Mucosa of descending colon (tissue), 3 donors: ENCODE results near the gene DOC2B. TPM values are rescaled to one million over a fixed set of nuclear protein-coding genes. Genes with fewer than 3 reads are reported as not detected.
"Not testable (repeated sequence)": the region's sequence is repeated elsewhere in the genome, so short reads cannot be mapped to it uniquely, and the experiment has no call there.

Experiments used
- ATAC-seq: fragments of 200-7000 bp; cut with Tn5 transposase; one replicate; pipeline ENCODE4 v1.9.1; 2020; ENCODE audit warnings: mild to moderate bottlenecking, moderate library complexity
- DNase-seq, 3 donors: peaks; one replicate each; pipeline ENCODE4 v3.0.0-alpha.2; 2020
- H3K36me3 ChIP-seq: fragments of 200-600 bp; one replicate; pipeline ENCODE4 v1.8.0; 2021; ENCODE audit warnings: low read depth, mild to moderate bottlenecking
- H3K4me1 ChIP-seq: fragments of 200-600 bp; one replicate; pipeline ENCODE4 v1.8.0; 2021; ENCODE audit warnings: low read depth, mild to moderate bottlenecking
- H3K4me3 ChIP-seq: fragments of 200-600 bp; one replicate; pipeline ENCODE4 v1.8.0; 2021; ENCODE audit warnings: mild to moderate bottlenecking
- H3K9me3 ChIP-seq: fragments of 200-600 bp; one replicate; pipeline ENCODE4 v1.8.0; 2021; ENCODE audit warnings: mild to moderate bottlenecking
- intact Hi-C, 2 donors: fragments of 100-400 bp; cut with DNase I in 1 of 2; cut with micrococcal nuclease in 1 of 2; formaldehyde crosslinking; loops; one replicate each; pipeline versions ENCODE4 v1.11.0 to v1.11.1; 2022; cut with DNase I, micrococcal nuclease
- total RNA-seq, 3 donors: library from RNA; stranded (reverse); fragmentation: NEBNext Ultra II Directional in 2 of 3; extraction: Animal tissue kit (Norgen Biotek cat#: 25700) in 2 of 3; gene quantifications; one replicate each; pipeline versions ENCODE4 v1.2.1 to v1.2.4, GENCODE V29; 2021 to 2023
- TF ChIP-seq, protein P1 (sequence below): fragments of 200-600 bp; IDR thresholded peaks from one replicate; pipeline ENCODE4 v1.8.0; 2022; ENCODE audit warnings: antibody characterized with exemption, mild to moderate bottlenecking
- donor health status: DM: no; HTN: no; CAD: no; lungs with moderate emphysema.
- donor health status: DM: no; HTN: no; CAD: no.
- donor health status: DM: no; HTN: yes; CAD: no.

DOC2B gene
- total RNA-seq, 3 donors from 2014 or later, result 3.2 to 6.7 (median 4.0) TPM

DNA sequence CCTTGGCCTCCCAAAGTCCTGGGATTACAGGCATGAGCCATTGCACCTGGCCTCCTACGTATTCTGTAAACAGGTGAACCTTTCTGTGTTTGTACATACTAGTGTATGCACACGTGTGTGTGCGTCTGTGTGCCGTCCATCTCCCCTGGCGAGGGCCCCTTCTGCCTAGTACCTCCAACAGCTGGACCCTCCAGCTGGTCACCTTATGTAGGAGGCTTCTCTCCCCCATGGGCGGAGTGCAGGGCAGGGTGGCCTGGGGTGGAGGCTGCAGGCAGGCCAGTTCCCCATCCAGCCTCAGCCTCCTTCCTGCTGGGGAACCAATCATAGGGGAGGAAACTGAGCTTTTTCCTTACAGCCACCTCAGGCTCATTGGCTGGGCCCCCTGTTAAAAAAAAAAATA, 24.4 kb upstream of the DOC2B start:
- DNase-seq (no peak), ATAC-seq (no peak)
- no peaks in the 10 kb centered on the region for H3K9me3 ChIP-seq
- TF ChIP-seq, protein P1, sequence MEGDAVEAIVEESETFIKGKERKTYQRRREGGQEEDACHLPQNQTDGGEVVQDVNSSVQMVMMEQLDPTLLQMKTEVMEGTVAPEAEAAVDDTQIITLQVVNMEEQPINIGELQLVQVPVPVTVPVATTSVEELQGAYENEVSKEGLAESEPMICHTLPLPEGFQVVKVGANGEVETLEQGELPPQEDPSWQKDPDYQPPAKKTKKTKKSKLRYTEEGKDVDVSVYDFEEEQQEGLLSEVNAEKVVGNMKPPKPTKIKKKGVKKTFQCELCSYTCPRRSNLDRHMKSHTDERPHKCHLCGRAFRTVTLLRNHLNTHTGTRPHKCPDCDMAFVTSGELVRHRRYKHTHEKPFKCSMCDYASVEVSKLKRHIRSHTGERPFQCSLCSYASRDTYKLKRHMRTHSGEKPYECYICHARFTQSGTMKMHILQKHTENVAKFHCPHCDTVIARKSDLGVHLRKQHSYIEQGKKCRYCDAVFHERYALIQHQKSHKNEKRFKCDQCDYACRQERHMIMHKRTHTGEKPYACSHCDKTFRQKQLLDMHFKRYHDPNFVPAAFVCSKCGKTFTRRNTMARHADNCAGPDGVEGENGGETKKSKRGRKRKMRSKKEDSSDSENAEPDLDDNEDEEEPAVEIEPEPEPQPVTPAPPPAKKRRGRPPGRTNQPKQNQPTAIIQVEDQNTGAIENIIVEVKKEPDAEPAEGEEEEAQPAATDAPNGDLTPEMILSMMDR, result no peak
- no peaks in the 10 kb centered on the region for H3K4me1 ChIP-seq
- H3K36me3 ChIP-seq, result no peaks in the 10 kb centered on the region
- intact Hi-C loops, result no loop called here
- no peak overlapping the region for H3K4me3 ChIP-seq

DNA sequence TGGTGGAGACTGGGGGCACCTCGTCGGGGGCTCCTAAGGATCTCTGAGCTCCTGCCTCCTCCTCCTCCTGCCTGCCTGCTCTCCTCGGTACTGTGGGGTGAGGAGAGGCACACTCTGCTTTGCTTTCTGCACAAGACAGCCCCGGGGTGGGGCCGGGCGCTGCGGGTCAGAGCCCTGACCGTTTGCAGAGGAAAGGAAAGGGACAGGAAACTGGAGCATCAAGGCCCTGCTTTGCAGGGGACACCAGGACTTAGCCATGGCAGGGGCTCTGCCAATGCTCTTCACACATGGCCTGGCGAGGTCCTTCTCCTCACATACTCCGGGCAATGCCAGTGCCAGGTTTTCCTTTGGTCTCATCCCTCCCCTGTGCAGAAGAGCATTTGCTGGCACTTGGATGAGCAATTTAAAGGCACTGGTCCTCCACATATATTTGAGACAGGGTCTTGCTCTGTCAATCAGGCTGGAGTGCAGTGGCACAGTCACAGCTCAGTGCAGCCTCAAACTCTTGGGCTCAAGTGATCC, 23.8 kb upstream of the DOC2B start:
- TF ChIP-seq, protein P1, result no peak
- peak; percentile 13 for ATAC-seq
- Histone ChIP-seq H3K9me3 (no peaks in the 10 kb centered on the region), H3K4me1 (no peaks in the 10 kb centered on the region), H3K36me3 (no peaks in the 10 kb centered on the region), H3K4me3 (no peak overlapping the region)
- intact Hi-C loops, result no loop called here
- no peak for DNase-seq

DNA sequence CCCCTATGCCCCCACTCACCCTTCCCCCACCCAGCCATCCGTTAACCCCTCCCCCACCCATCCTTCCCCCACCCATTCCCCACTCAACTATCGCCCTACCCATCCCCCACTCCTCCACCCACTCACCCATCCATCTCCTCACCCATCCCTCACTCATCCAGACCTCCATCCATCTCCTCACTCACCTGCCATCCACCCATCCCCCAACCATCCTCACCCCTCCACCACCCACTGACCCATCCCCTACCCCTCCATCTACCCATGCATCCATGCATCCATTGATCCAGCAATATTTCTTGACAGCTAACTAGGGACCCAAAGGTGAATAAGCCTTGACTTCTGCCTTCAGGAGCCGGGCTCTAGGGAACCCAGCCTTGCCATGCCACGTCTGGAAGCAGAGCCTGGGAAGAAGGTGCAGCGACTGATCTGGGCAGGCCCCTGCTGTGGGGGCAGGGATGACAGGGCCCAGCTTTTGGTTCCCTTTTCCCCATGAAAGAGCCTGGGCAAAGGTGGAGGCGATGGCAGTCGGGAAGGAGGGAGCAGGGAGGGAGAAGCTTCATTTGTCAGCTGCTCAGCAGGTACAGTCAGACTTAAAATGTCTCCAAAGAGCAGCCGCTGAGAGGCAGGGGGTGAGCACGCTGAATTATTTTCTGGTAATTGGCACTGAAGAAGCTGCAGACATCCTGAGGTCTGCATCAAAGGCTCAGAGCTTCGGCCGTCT, 23.1 kb upstream of the DOC2B start:
- TF ChIP-seq, protein P1, result no peak
- H3K36me3 ChIP-seq, result no peaks in the 10 kb centered on the region
- no peak for ATAC-seq
- no peak overlapping the region for H3K4me3 ChIP-seq
- DNase-seq, result no peak
- intact Hi-C loops, result no loop called here
- no peaks in the 10 kb centered on the region for H3K9me3 ChIP-seq
- no peaks in the 10 kb centered on the region for H3K4me1 ChIP-seq

DNA sequence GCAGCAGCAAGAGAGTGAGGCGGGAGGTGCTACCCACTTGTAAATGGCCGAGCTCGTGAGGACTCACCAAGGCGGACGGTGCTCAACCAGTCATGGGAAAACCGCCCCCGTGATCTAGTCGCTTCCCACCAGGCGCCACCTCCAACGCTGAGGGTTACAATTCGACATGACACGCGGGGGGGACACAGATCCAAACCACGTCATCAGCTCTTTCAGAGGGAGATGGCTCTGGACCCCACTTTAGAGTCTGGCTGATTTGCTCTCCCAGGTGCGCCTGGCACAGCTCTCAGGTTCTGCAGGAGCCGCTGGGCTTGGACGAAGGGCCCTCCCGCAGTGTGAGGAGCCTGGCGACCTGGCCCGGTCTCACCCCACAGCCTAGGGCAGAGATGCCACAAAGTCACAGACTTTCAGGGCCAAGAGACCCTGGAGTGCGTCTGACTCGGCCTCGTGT, 21.1 kb upstream of the DOC2B start:
- DNase-seq, result no peak
- no peak overlapping the region for H3K4me3 ChIP-seq
- no peaks in the 10 kb centered on the region for H3K4me1 ChIP-seq
- H3K36me3 ChIP-seq, result no peaks in the 10 kb centered on the region
- no peak for ATAC-seq
- TF ChIP-seq, protein P1, result no peak
- H3K9me3 ChIP-seq, result no peaks in the 10 kb centered on the region
- intact Hi-C loops, result no loop called here

DNA sequence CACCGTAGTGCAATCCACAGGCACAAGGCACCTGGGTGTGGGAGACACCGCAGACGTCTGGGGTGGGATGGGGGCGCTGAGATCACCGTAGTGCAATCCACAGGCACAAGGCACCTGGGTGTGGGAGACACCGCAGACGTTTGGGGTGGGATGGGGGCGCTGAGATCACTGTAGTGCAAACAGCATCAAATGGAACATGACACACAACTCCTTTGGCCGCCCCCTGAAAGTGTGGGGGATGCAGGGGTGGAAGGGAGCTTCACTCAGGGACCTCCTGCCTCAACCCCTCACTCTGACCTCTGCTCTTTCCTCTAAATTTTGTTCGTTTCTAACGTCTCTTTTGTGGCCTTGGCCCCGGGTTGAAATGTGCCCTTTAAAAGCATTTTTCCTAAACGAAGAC, 20.3 kb upstream of the DOC2B start:
- H3K4me3 ChIP-seq, intact Hi-C loops, ATAC-seq, DNase-seq, H3K4me1 ChIP-seq, H3K36me3 ChIP-seq, H3K9me3 ChIP-seq: not testable (repeated sequence)

DNA sequence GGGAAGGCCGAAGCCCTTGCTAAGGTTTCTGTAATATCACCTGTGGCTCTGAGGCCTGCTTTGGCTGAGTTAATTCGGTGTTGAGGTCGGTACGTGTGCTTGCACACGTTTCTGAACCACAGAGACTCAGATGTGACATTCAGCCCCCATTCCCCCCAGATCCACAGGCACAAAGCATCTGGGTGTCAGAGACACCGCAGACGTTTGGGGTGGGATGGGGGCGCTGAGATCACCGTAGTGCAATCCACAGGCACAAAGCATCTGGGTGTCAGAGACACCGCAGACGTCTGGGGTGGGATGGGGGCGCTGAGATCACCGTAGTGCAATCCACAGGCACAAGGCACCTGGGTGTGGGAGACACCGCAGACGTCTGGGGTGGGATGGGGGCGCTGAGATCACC, 19.8 kb upstream of the DOC2B start:
- ATAC-seq, intact Hi-C loops, H3K4me1 ChIP-seq, H3K4me3 ChIP-seq, H3K36me3 ChIP-seq, DNase-seq, H3K9me3 ChIP-seq: not testable (repeated sequence)
